GM21717 (cell line): ENCODE results near the gene ASPG.
"Not testable (repeated sequence)": the region's sequence is repeated elsewhere in the genome, so short reads cannot be mapped to it uniquely, and the experiment has no call there.

ENCODE experiments used
- ATAC-seq: cut with Tn5 transposase; IDR thresholded peaks from one replicate; pipeline ENCODE4 v1.9.1; 2021; ENCODE audit warnings: mild to moderate bottlenecking, moderate library complexity; ENCODE audit not compliant: unreplicated experiment

The ASPG gene

GRCh38 chr14:104144911-104145825, 59.7 kb downstream of the ASPG start:
- ATAC-seq = no peak

- no peak for ATAC-seq
Observed at GRCh38 chr14:104145826-104146601, 60.5 kb downstream of the ASPG start.

GRCh38 chr14:104146651-104147345, 61.3 kb downstream of the ASPG start:
- ATAC-seq = no peak

GRCh38 chr14:104147346-104148125, 62.0 kb downstream of the ASPG start:
- no peak for ATAC-seq

GRCh38 chr14:104148433-104149277, 63.2 kb downstream of the ASPG start:
- no peak for ATAC-seq

- no peak for ATAC-seq
Observed at GRCh38 chr14:104149278-104149595, 63.7 kb downstream of the ASPG start.

- no peak for ATAC-seq
Observed at GRCh38 chr14:104149617-104150135, 64.2 kb downstream of the ASPG start.

GRCh38 chr14:104150136-104151025, 64.9 kb downstream of the ASPG start:
- no peak for ATAC-seq

GRCh38 chr14:104151026-104151381, 65.5 kb downstream of the ASPG start:
- ATAC-seq = no peak

GRCh38 chr14:104151566-104152245, 66.2 kb downstream of the ASPG start:
- ATAC-seq = no peak

GRCh38 chr14:104152246-104152575, 66.7 kb downstream of the ASPG start:
- no peak for ATAC-seq

GRCh38 chr14:104152686-104153393, 67.3 kb downstream of the ASPG start:
- ATAC-seq = no peak

- ATAC-seq = not testable (repeated sequence)
Observed at GRCh38 chr14:104153394-104153755, 67.9 kb downstream of the ASPG start.

- no peak for ATAC-seq
Observed at GRCh38 chr14:104154246-104154645, 68.7 kb downstream of the ASPG start.

GRCh38 chr14:104155513-104155912, 70.0 kb downstream of the ASPG start:
- no peak for ATAC-seq

GRCh38 chr14:104156142-104156541, 70.6 kb downstream of the ASPG start:
- no peak for ATAC-seq

GRCh38 chr14:104157016-104157928, 71.8 kb downstream of the ASPG start:
- no peak for ATAC-seq
